ENCODE measurements around the gene NDUFA8.

NDUFA8 gene

DNA sequence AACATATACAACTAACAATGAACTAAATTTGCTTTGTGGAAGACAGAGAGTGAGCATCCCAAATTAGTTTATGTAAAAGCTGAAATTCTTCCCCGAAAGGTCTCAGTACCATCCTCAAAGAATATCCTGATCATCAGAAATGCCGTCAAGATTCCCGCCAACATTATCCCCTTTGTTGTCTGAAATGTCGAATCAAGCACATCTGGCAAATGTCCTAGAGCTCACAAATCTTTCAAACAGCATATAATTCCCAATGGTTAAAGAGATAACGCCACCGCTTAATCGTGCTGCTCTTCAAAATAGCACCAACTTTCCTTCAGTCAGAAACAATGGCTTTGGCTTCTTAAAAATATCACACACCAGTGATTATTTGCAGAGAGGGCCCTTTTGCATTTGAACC lies 23.9 kb upstream of the NDUFA8 start:
- DNase-seq = no peak

DNA sequence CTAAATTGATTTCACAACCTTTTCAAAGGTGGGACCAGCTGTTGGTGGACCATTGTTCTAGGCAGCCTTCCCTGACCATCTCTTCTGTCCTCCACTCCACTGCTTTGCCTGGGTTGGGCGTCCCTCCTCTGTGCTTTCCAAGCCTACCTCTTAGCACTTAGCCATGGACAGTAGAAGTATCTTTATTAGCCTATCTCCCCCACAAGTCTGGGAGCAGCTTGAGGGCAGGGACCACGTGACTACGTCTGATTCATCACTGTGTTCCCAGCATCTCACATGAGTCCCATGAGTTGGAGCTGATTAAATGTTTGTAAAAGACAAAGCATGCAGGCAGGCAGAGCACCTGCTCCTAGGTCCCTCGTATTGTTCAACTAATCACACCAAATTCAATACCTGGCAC lies 21.1 kb upstream of the NDUFA8 start:
- no peak for DNase-seq

DNA sequence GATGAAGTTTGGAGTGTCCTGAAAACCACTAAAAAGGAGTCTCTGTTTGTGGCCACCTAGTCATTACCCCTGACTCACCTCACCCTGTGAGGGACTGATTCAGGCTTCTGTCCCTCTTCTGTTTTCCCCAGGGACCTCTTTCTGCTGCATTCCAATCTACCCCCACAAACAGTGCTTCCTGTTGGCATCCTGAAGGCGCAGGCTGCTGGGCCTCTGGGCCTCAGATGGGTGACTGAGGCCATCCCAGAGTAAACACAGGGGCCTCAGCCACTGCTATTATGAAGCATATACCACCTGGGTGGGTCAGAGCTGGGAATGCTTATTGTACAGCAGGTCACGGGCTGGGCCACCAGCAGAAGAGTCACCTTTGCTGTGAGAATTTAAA lies 20.1 kb upstream of the NDUFA8 start:
- DNase-seq = no peak

DNA sequence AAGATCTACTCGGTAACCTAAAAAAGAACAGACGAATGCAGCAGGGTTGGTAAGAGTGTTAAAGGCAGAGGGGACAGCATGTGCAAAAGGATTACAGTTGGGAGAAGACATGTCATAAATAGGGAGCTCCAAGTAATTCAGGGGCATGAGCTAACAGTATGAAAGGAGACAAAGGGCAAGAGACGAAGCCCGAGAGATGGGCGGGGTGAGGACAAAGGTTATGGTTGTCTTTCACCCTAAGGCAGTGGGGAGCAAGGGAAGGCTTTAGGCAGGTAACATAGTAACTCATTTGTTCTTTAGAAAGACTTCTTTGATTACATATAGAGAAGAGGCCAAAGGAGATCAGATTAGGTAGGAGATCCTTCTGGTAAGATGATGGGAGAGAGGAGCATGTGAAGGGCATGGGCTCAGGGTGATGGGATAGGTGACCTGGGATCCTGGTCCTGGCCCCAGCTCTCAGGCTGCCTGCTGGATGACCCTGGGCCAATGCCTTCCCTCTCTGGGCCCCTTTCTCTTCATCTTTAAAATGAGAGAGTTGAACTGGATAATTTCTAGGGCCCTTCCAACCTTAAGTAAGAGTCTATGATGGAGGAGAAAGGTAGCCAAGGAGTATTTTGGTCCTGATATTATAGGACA lies 19.6 kb upstream of the NDUFA8 start:
- no peak for DNase-seq

DNA sequence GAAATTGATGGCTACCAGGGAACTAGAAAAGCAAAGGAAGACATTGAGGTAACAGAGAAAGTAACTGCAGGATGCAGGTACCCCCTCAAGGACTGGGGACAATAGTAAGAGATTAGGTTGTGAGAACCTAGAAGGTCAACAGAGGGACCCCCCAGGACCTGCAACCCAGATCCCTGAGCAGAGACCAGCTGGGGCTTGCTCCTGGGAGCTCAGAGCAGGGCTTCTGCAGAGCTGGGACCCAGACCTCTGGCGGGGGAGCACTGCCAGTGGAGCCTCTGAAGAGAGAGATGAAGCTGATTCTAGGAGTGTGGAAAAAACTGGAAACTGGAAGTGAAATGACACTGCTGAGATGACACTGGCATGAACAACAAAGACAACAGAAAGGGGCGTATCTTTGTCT lies 17.3 kb upstream of the NDUFA8 start:
- no peak for DNase-seq

DNA sequence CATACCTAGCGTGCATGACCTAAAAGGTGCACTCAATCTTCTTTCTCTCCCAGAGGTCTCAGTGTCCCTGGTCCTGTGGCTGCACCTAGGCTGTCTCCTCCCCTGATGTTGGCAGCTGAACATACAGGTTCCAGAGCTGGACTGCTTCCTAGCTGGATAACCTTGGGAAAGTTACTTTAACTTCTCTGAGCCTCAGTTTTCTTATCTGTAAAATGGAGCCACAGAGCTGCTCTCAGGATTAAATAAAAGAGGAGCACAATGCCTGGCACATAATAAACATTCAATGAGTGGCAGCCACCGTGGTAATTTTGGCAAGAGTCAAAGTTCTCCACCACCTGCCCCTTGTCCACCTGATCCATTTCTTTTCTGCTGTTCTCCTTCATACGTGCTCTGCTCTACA lies 14.1 kb upstream of the NDUFA8 start:
- DNase-seq = no peak

DNA sequence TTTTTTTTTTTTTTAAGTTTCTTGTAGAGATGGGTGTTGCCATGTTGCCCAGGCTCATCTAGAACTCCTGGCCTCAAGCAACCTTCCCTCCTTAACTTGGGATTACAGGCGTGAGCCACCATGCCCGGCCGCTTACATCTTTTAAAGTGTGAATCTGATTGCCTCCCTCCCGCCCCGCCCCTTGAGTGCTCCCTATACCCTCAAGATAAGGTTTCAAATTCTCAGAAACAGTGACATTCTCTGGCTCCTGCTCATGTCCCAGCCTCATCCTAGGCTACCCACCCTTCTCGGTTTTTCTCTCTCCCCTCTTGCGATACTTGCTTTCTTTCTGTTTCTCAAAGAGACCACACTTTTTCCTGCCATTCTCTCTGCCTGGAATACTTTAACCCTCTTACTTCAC lies 12.6 kb upstream of the NDUFA8 start:
- no peak for DNase-seq

DNA sequence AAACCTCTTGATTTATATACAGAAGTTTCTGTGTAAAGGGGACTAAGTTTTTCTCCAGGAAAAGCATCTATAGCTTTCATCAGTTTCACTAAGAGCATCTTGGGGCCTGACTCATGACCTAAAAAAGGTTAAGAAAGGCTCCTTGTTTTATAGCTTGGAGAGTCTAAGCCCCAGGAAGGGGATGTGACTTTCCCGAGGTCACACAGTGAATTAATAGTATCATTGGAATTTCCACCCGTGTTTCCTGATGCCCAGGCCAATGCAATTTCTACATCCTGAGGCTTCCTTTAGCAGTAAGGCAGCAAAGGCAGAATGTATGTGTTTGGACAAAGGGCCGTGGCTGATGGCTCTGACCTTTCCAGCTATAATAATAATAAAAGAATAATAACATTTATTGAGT lies 8.8 kb upstream of the NDUFA8 start:
- DNase-seq = no peak

DNA sequence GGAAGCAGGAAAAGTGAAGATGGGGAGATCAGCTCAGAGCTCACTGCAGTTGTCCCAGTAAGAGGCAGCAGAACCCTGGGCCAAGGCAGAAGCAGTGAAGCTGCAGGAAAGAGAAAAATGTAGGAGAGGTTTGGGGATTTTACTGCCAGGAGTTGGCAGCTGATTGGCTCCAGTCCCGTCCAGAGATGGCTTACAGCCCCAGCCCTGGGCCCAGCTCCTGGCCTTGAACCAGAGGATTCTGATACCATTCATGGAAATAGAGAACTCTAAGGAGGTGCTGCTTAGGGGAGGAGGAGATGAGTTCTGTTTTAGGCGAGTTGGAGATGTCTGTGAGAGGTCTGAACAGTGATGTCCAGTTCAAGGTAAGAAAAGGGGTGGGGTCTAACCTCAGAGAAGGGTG lies 4.7 kb upstream of the NDUFA8 start:
- DNase-seq = no peak

DNA sequence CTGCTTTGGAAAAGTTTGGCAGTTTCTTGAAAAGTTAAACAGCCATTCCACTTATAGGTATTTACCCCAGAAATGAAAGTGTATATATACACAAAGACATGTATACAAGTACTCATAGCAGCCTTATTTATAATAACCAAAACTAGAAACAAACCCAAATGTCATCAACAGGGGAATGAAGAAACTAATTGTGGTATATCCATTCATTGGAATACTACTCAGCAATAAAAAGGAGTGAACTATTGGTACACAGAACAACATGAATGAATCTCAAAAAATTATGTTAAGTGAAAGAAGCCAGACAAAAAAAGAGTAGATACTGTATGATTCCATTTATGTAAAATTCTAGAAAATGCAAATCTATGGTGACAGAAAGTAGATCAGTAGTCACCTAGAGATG lies 2.8 kb upstream of the NDUFA8 start:
- no peak for DNase-seq

DNA sequence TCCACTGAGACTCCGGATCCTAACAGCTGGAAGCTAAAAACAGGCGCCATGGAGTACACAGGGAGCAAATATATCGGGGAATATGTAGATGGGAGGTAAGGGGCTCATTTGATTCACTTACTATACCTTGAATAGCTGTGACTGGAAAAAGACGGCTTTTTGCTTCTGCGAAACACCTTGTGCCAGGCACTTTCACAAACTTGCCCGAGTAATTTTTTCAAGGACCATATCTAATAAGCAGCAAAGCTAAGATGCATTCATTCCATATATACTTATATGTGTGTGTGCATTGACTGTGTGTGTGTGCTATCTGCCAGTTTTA lies 307 bp upstream of the NDUFA8 start:
- DNase-seq = no peak

DNA sequence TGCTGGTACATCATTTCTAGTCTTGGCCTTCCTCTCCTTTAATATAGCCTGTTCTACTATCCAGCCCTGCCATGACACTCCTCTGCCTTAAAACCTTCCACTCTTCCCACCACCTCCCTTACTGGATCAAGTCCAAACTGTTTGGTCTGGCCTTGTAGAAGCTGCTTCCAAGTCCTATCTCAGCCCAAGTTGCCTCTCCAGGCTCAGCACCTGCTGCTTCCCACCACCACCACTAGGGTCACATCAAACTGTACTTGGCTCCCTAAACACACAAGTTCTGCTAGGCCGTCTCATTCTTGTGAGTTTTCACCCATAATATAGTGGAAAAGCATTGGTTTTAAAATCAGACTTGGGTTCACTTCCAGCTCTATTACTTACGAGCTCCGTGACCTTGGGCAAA lies 1.4 kb downstream of the NDUFA8 start:
- no peak for DNase-seq

DNA sequence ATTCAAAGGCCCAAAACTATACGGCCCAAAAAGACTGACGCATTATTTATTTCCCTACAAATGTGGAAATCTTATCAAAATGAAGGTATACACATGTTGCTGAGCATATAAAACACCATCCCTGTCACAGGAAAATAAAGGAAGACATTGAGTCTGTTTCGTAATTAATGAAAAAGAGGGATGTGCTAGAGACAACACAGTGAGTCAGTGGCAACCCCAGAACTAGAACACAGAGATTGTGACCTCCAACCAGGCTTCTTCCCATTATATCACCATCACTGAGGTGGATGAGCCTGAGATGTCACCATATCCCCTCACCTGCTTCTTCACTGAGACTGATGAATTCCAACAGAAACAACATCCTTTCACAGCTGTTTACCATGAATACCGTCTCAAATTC lies 3.8 kb downstream of the NDUFA8 start:
- no peak for DNase-seq

DNA sequence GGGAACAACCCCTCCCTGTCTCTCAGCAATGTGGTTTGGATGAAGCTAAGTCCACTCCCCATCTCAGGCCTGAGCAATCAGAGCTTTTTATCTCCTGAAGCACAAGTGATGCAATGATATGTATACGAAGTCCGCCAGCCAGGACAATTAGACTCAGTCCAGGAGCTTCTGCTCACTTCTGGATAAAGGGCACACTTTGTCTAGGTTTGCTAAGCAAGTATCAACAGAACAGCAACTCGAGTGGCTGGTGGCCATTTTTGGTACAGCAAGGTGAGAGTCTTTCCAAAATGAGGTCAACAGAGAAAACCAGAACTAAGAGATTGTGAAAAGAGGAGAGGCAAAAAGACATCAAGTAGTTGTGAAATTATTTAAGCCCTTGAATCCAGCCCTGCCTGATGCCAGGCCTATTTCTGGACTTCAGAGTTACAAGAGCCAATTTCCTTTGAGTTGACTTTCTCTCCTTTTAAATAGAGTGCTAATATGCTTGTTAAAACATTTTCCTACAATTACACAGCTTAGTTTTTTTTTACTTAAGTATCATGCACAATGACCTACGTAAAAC lies 8.2 kb downstream of the NDUFA8 start:
- DNase-seq = no peak

DNA sequence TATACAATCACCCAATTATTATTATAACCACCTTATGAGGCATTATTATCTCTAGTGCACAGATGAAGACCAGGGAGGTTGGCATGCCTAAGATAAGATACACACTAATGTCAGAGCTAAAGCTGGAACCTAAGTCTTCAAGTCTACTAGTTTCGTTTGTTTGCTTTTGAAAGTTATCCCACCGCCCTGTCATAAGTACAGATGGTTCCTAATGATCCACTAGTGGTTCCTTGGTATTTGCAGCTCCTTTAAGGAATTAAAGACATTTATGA lies 14.1 kb downstream of the NDUFA8 start:
- DNase-seq = no peak

DNA sequence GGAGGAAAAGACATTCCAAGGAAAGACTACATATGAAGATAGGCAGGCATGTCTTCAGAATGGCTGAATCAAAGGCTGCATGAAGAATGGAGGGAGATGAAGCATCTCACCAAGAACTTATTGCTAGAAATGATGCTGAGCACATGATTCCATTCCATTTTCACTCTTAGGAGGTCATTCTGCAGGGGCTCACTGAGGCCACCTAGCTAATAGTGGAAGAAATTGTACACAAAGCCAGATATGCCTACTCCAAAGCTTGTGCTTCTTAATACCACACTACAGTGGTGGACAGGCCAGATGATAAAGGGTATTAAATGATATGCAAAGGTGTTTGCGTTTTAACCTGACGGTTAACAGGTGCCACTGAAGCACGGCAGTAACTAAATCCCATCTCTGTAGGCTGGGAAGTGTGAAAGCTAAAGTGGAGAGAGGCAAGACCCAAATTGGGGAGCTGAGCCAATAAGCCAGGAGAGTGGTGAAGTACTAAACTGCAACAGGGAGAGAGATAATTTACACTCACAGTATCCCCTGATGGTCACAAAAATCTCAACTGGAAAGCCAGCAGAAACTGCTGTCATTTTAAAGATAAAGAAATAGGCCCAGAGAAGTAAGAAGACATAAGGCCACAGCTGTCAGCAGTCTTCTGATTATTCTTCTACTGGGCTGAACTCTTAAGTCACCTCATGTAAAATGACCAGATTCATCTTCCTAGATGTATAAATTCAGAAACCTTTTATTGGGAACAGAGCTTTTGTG lies 14.6 kb downstream of the NDUFA8 start:
- no peak for DNase-seq

DNA sequence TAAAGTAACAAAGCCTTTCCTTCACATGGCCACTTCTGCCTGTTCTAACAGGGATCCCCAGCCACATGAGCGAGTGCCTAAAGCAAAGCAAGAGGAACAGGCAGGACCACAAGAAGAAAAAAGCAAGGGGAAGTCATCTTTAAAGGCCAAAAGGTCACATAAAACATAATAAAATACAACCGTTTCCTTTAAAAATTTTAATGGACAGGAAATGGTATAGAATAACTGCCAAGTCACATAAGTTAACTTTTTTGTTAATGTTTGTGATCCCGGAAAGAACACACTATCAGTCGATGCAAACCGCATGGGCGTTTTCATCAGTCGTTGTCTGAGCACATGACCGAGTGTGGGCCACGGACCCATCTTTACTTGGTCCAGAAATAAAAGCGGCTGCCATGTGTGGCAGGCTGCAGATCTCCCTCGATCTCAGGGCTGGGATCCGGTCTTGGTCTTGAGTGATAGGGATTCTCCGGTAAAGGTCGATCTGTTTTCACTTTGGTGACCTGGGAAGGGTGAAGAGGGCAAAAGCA lies 15.6 kb downstream of the NDUFA8 start:
- no peak for DNase-seq

DNA sequence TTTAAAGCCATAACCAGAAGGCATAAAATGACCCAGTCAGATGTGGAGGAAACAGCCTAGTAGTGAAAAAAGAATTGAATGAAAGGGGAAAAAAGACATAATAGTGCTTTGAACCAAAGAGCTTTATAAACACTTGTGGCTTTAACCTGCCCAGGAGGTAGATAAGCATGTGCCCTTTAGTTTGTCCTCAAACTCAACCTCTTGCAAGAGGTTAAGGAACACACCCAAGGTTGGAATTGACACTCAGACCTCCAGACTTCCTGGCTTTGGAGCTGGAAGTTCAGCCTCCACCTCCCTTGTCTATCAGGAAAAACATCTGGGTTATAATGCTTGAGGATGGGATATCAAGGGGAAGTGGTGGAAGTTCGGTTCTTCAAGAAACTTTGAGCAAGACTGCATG lies 16.3 kb downstream of the NDUFA8 start:
- no peak for DNase-seq

DNA sequence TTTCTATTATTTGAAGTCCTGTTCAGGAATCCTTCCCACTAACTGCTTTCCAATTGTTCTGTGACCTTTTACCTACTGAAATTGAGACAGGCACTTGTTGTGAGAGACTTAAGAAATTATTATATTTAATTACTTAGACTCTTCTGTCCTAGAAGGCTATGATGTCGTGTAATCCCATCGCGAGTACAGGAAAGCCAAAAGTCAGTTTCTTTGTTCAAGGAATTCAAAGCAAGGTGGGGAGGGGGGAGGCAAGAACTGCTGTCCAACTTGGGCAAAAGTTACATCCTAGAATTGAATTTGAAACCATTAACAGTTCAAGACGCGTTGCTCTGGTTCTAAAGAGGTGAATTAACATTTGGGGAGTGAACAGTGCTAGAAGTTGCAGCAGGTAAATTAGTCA lies 17.9 kb downstream of the NDUFA8 start:
- no peak for DNase-seq

DNA sequence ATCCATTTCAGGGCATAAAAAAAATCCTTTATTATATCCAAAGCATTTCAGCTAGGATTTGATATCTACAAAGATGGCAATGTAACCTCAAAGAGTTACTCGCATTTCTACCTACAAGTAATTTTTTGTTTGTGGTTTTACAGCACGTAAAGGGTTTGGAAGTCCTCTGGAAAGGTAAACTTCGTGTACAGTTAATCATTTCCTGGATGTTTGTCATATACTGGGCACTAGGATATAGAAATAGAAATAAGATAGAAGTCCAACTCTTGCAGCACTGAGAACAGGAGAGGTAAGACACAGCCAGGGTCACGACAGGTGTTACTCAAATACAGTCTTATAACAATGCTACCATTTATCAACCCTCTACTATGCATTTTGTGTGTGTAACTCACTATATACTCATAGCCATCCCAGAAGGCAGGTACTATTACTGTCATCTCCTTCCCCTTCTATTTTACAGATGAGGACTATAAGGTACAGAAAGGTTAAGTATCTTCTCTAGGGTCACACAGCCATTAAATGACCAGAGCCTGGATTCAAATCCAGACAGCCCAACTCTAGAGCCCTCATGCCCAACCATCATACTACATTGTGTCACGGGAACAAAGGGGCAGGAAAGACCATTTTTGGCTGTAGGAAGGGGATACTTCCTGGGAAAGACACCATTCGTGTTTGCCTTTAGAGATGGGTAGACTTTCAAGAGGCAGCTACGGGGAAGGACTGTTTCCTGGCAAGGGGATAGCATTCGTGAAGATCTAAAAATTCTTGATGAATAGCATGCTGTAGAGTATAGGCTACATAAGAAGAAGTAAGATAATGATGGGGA lies 19.0 kb downstream of the NDUFA8 start:
- DNase-seq = no peak

DNA sequence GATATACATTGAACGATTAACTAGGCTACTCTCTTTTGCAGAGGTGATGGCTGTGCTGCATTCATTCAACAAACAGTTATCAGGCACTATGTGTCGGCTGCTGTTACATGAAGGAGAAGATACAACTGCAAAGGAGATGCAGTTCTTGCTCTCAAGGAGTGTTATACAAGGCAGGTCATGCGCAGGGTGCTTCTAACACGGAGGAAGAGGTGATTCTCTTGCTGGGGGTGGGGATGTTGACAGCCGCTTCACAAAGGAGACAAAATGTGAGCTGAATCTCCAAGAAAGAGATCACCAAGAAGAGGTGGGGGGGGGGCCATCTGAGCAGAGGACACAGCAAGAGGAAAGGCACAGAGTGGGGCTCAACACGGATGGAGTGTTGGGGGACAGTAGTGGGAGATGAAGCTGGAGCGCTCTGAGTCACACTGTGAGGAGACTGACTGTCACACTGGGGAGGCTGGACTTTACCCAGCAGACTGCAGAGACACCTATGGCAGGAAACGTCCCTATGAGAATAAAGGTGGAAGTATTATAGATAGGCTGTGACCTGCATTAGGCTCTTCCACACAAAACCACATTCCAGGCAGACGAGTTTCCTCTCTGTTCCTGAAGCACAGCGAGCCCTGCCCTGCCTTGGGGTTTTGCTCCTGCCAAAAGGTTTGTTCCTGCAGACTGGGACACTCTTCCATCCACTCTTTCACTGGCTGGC lies 20.9 kb downstream of the NDUFA8 start:
- DNase-seq = no peak

DNA sequence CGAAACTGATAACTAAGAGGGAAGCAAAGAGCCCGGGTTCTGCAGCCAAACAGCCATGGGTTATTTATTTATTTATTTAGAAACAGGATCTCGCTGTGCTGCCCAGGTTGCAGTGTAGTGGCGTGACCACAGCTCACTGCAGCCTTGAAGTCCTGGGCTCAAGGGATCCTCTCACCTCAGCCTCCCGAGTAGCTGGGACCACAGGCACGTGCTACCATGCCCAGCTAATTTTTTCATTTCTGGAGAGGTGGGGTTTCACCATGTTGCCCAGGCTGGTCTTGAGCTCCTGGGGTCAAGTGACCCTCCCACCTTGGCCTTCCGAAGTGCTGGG lies 24.1 kb downstream of the NDUFA8 start:
- DNase-seq = no peak

DNA sequence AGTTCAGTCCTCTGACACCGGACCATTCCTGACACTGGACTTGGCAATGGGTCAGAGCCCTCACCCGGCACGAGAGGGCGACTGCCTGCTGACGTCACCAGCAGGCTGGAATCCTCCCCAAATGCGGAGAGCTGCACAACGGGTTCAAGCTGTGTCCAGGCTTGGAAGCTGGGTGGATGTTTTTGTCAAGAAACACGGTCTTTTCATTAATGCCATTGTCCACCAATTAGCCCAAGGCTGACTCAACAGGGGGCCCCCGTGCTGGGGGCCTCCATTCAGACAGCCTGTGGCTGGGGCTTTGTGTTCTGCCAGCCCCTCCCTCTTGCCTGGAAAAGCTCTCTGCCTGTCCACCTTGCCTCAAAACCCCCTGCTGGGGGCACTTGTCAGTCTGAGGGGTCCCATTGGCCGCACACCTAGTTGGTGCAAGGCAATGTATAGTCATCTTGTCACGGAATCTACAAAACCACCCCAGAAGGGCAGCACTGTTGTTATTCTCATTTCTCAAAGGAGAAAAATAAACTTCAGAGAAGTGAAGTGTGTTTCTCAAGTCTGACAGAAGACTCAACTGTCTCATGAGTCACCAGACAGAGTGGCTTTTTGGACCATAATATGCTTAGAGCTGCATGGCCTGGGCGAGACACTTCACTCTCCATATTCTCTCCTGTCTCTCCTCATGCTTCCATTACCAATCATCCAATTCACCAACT lies 24.6 kb downstream of the NDUFA8 start:
- DNase-seq = no peak
